GM12873 (cell line): ENCODE data around the gene GOLIM4.

Source experiments
- CTCF ChIP-seq: IDR thresholded peaks from 2 replicates; pipeline ENCODE4 v1.5.1; 2012; ENCODE audit warnings: low read depth, mild to moderate bottlenecking, moderate library complexity, low read length, control low read depth; ENCODE audit not compliant: insufficient read depth; ENCODE audit errors: missing control alignments

Gene GOLIM4

GRCh38 chr3:168112894-168113293, 17.2 kb upstream of the GOLIM4 start:
- TF ChIP-seq CTCF = no peak

GRCh38 chr3:168104361-168104760, 8.6 kb upstream of the GOLIM4 start:
- no peak for TF ChIP-seq CTCF

DNA sequence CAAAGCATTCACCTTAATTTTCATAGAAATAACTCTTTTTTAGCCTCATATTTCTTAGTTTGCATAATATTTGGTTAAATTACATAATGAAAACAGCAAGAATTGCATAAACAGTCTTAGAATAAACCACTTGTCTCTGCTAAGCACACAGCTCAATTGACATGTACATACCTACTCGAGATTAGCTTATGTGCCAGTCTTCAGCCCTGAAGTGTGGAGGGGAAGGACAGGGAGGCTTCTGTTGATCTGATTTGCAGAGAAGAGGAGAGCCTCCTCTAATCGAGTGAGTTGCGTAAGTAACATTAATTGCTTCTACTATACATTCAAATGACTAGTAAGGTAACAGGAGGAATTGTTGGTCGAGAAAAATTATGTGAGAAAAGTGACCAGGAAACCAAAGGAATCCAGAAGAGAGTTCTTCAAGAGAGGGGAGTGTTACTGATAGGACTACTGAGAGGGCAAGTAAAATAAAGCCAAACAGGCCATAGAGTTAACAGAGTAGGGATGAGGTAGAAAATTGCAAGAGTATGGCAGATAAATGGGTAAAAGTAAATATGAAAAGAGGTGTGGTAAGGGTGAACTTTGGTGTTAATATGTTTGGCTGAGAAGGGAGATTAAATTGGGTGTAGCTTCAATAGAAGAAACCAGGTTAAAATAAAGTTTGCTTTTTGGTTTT, 7.1 kb upstream of the GOLIM4 start:
- TF ChIP-seq CTCF = no peak

GRCh38 chr3:168100777-168101492, 5.2 kb upstream of the GOLIM4 start:
- TF ChIP-seq CTCF = no peak

DNA sequence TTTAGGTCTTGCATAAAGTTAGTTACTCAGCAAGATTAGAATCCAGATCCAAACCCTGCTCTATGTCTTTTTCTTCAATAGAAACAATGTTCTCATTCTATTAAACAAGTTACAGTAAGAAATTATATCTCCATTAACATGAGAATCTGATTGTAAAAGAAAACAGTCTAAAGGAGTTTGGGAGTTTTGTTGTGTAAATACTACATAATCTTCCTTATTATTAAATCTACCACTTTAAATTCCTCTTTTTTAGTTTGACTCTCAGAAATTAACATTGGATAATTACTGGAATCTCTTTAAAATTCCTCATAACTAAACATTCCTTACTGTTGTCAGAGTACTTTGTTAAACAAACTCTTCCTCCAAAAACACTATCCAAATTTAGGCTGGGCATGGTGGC, 1.7 kb upstream of the GOLIM4 start:
- TF ChIP-seq CTCF = no peak

GRCh38 chr3:168096210-168096652, 507 bp upstream of the GOLIM4 start:
- TF ChIP-seq CTCF = no peak

GRCh38 chr3:168094877-168095610, 680 bp downstream of the GOLIM4 start:
- peak; percentile 44 for TF ChIP-seq CTCF
